HG02885 (cell line): ENCODE results near the gene CPVL.
"Not testable (repeated sequence)": the region's sequence is repeated elsewhere in the genome, so short reads cannot be mapped to it uniquely, and the experiment has no call there.

ENCODE experiments used
- ATAC-seq: cut with Tn5 transposase; IDR thresholded peaks from one replicate; pipeline ENCODE4 v1.9.1; 2021; ENCODE audit warnings: mild to moderate bottlenecking; ENCODE audit not compliant: unreplicated experiment, poor library complexity

CPVL gene

GRCh38 chr7:29095631-29096445, 50.5 kb downstream of the CPVL start:
- no peak for ATAC-seq

GRCh38 chr7:29093091-29093490, 53.2 kb downstream of the CPVL start:
- ATAC-seq = not testable (repeated sequence)

GRCh38 chr7:29091715-29092114, 54.6 kb downstream of the CPVL start:
- ATAC-seq = peak; percentile 97

GRCh38 chr7:29090836-29091601, 55.3 kb downstream of the CPVL start:
- peak; percentile 27 for ATAC-seq

- ATAC-seq = no peak
These were observed 56.1 kb downstream of the CPVL start for GRCh38 chr7:29090151-29090805.

- no peak for ATAC-seq
These were observed 58.5 kb downstream of the CPVL start for GRCh38 chr7:29087840-29088170.

GRCh38 chr7:29086545-29086944, 59.8 kb downstream of the CPVL start:
- no peak for ATAC-seq

- peak; percentile 89 for ATAC-seq
These were observed 61.5 kb downstream of the CPVL start for GRCh38 chr7:29084832-29085231.

GRCh38 chr7:29080803-29081202, 65.5 kb downstream of the CPVL start:
- no peak for ATAC-seq

GRCh38 chr7:29078311-29079260, 67.8 kb downstream of the CPVL start:
- ATAC-seq = no peak

- no peak for ATAC-seq
These were observed 68.5 kb downstream of the CPVL start for GRCh38 chr7:29077854-29078253.

GRCh38 chr7:29077176-29077575, 69.2 kb downstream of the CPVL start:
- ATAC-seq = no peak

- ATAC-seq = no peak
These were observed 69.7 kb downstream of the CPVL start for GRCh38 chr7:29076631-29077030.

GRCh38 chr7:29075606-29076005, 70.7 kb downstream of the CPVL start:
- no peak for ATAC-seq

- ATAC-seq = no peak
These were observed 75.0 kb downstream of the CPVL start for GRCh38 chr7:29071203-29071874.

- no peak for ATAC-seq
These were observed 79.7 kb downstream of the CPVL start for GRCh38 chr7:29066641-29067040.

GRCh38 chr7:29065181-29065857, 81.0 kb downstream of the CPVL start:
- no peak for ATAC-seq

GRCh38 chr7:29063872-29064271, 82.5 kb downstream of the CPVL start:
- no peak for ATAC-seq

- no peak for ATAC-seq
These were observed 83.1 kb downstream of the CPVL start for GRCh38 chr7:29063236-29063635.
